Pulmonary artery endothelial cell (primary cell): ENCODE data around the gene BRMS1L. TPM values are rescaled to one million over a fixed set of nuclear protein-coding genes. Genes with fewer than 3 reads are reported as not detected.

Experiments used
- DNase-seq: peaks from one replicate; pipeline ENCODE4 v3.0.0-alpha.2; 2011; ENCODE audit warnings: low read depth, low spot score
- total RNA-seq: library from RNA; depleted of rRNA; stranded (reverse); fragments of >200 nt; gene quantifications from 2 replicates; pipeline ENCODE4 v1.2.3, GENCODE V29; 2014

Gene BRMS1L
- total RNA-seq, 1 donor from 2014 or later, result 4.9 TPM

- no peak for DNase-seq
Measured at GRCh38 chr14:35865611-35866324, 39.6 kb downstream of the BRMS1L start.

- no peak for DNase-seq
Measured at GRCh38 chr14:35866595-35867279, 40.6 kb downstream of the BRMS1L start.

GRCh38 chr14:35867280-35867629 is 41.1 kb downstream of the BRMS1L start:
- DNase-seq, result no peak

- no peak for DNase-seq
Measured at GRCh38 chr14:35875296-35875695, 49.2 kb downstream of the BRMS1L start.

- DNase-seq, result no peak
Measured at GRCh38 chr14:35877276-35877675, 51.1 kb downstream of the BRMS1L start.

GRCh38 chr14:35878272-35879150 is 52.4 kb downstream of the BRMS1L start:
- DNase-seq, result peak; percentile 66

GRCh38 chr14:35879151-35879648 is 53.1 kb downstream of the BRMS1L start:
- DNase-seq, result no peak

- no peak for DNase-seq
Measured at GRCh38 chr14:35879654-35880249, 53.6 kb downstream of the BRMS1L start.

GRCh38 chr14:35881280-35881679 is 55.1 kb downstream of the BRMS1L start:
- no peak for DNase-seq

GRCh38 chr14:35883677-35884293 is 57.6 kb downstream of the BRMS1L start:
- no peak for DNase-seq

GRCh38 chr14:35890308-35890707 is 64.2 kb downstream of the BRMS1L start:
- no peak for DNase-seq

- no peak for DNase-seq
Measured at GRCh38 chr14:35895256-35895655, 69.1 kb downstream of the BRMS1L start.

- no peak for DNase-seq
Measured at GRCh38 chr14:35897616-35898111, 71.5 kb downstream of the BRMS1L start.

GRCh38 chr14:35898217-35898775 is 72.2 kb downstream of the BRMS1L start:
- DNase-seq, result no peak

GRCh38 chr14:35900741-35901140 is 74.6 kb downstream of the BRMS1L start:
- no peak for DNase-seq

GRCh38 chr14:35909665-35910064 is 83.5 kb downstream of the BRMS1L start:
- no peak for DNase-seq

GRCh38 chr14:35910191-35910590 is 84.1 kb downstream of the BRMS1L start:
- no peak for DNase-seq

- no peak for DNase-seq
Measured at GRCh38 chr14:35911097-35911496, 85.0 kb downstream of the BRMS1L start.

- DNase-seq, result no peak
Measured at GRCh38 chr14:35915185-35915584, 89.0 kb downstream of the BRMS1L start.

GRCh38 chr14:35915775-35916174 is 89.6 kb downstream of the BRMS1L start:
- no peak for DNase-seq
